ENCODE measurements around the gene MYO18A. TPM values are rescaled to one million over a fixed set of nuclear protein-coding genes. Genes with fewer than 3 reads are reported as not detected.
A peak's percentile ranks its signal among the peaks of the same experiment; 100 is the strongest.

Gene MYO18A
- total RNA-seq, 1 experiment from 2014 or later: 89.9 TPM

GRCh38 chr17:29154516-29155226 lies 25.5 kb downstream of the MYO18A start:
- CTCF ChIA-PET: interaction anchor here (0.7 to 1.6 kb wide), 9 partner anchors 9 to 136 kb away, joined by 3 to 25 read pairs (median 3); partner anchors contain the start of gene MYO18A
- peak overlapping the region; percentile 95 for H3K27ac Mint-ChIP-seq (ENCODE audit: unreplicated experiment)

GRCh38 chr17:29151567-29151966 lies 28.6 kb downstream of the MYO18A start:
- Mint-ChIP-seq H3K27me3 (ENCODE audit: unreplicated experiment) (no peaks in the 10 kb centered on the region), H3K4me3 (ENCODE audit: low read depth, unreplicated experiment) (peak overlapping the region; percentile 24), H3K4me1 (ENCODE audit: low read depth, unreplicated experiment) (peaks cover 89% of the 10 kb centered on the region), H3K36me3 (ENCODE audit: insufficient read depth, unreplicated experiment) (peaks cover 27% of the 10 kb centered on the region), H3K9me3 (ENCODE audit: low read depth, unreplicated experiment) (no peaks in the 10 kb centered on the region), H3K27ac (ENCODE audit: unreplicated experiment) (peak overlapping the region; percentile 69)
- no TSS peak for BruUV-seq (replicated peaks)
- CTCF ChIA-PET: interaction anchor here (8.5 kb wide), 1 partner anchor 27 kb away, joined by 158 read pairs; the partner anchor contains the start of gene MYO18A
- DNase-seq: peak; percentile 75
- TF ChIP-seq CTCF (IDR thresholded peaks at IDR 0.05; ENCODE audit: unreplicated experiment): no peak
- intact Hi-C loops (cut with micrococcal nuclease; ENCODE audit: unreplicated experiment): loop anchor here (2.0 kb wide), 1 partner anchor 27 kb away; no protein-coding TSS in a partner anchor

More at GRCh38 chr17:29154516-29155226, 25.5 kb downstream of the MYO18A start:
- no peak for DNase-seq
- H3K36me3 Mint-ChIP-seq (ENCODE audit: insufficient read depth, unreplicated experiment): peaks cover 25% of the 10 kb centered on the region
- no peaks in the 10 kb centered on the region for H3K9me3 Mint-ChIP-seq (ENCODE audit: low read depth, unreplicated experiment)
- no peak for TF ChIP-seq CTCF (IDR thresholded peaks at IDR 0.05; ENCODE audit: unreplicated experiment)
- H3K4me1 Mint-ChIP-seq (ENCODE audit: low read depth, unreplicated experiment): peaks cover 94% of the 10 kb centered on the region
- H3K27me3 Mint-ChIP-seq (ENCODE audit: unreplicated experiment): no peaks in the 10 kb centered on the region
- peak overlapping the region; percentile 59 for H3K4me3 Mint-ChIP-seq (ENCODE audit: low read depth, unreplicated experiment)
- TSS peak; percentile 52 for BruUV-seq (replicated peaks)
- intact Hi-C loops (cut with micrococcal nuclease; ENCODE audit: unreplicated experiment): no loop called here

- Mint-ChIP-seq H3K27me3 (ENCODE audit: unreplicated experiment) (no peaks in the 10 kb centered on the region), H3K9me3 (ENCODE audit: low read depth, unreplicated experiment) (no peaks in the 10 kb centered on the region), H3K4me1 (ENCODE audit: low read depth, unreplicated experiment) (peaks cover 89% of the 10 kb centered on the region), H3K27ac (ENCODE audit: unreplicated experiment) (no peak overlapping the region), H3K4me3 (ENCODE audit: low read depth, unreplicated experiment) (no peak overlapping the region), H3K36me3 (ENCODE audit: insufficient read depth, unreplicated experiment) (peaks cover 21% of the 10 kb centered on the region)
- TF ChIP-seq CTCF (IDR thresholded peaks at IDR 0.05; ENCODE audit: unreplicated experiment): no peak
- CTCF ChIA-PET: interaction anchor here (2.7 to 8.5 kb wide), 2 partner anchors 26 to 29 kb away, joined by 17 to 158 read pairs; partner anchors contain the start of gene MYO18A
- no peak for DNase-seq
- BruUV-seq (replicated peaks): no TSS peak
- intact Hi-C loops (cut with micrococcal nuclease; ENCODE audit: unreplicated experiment): loop anchor here (2.0 kb wide), 1 partner anchor 29 kb away; no protein-coding TSS in a partner anchor
Observed at GRCh38 chr17:29150161-29150560, 30.0 kb downstream of the MYO18A start.

- peaks cover 15% of the 10 kb centered on the region for H3K36me3 Mint-ChIP-seq (ENCODE audit: insufficient read depth, unreplicated experiment)
- no TSS peak for BruUV-seq (replicated peaks)
- no peak for DNase-seq
- TF ChIP-seq CTCF (IDR thresholded peaks at IDR 0.05; ENCODE audit: unreplicated experiment): no peak
- H3K4me1 Mint-ChIP-seq (ENCODE audit: low read depth, unreplicated experiment): peaks cover 85% of the 10 kb centered on the region
- peak overlapping the region; percentile 56 for H3K4me3 Mint-ChIP-seq (ENCODE audit: low read depth, unreplicated experiment)
- no peaks in the 10 kb centered on the region for H3K27me3 Mint-ChIP-seq (ENCODE audit: unreplicated experiment)
- no peaks in the 10 kb centered on the region for H3K9me3 Mint-ChIP-seq (ENCODE audit: low read depth, unreplicated experiment)
- intact Hi-C loops (cut with micrococcal nuclease; ENCODE audit: unreplicated experiment): loop anchor here (1.0 to 2.0 kb wide), 3 partner anchors 29 to 141 kb away; no protein-coding TSS in a partner anchor
- CTCF ChIA-PET: interaction anchor here (0.6 to 8.5 kb wide), 10 partner anchors 14 to 221 kb away, joined by 3 to 158 read pairs (median 6); partner anchors contain the start of gene MYO18A
- peak overlapping the region; percentile 48 for H3K27ac Mint-ChIP-seq (ENCODE audit: unreplicated experiment)
Observed at GRCh38 chr17:29149431-29150064, 30.6 kb downstream of the MYO18A start.

All from Calu3 (cell line).